ENCODE results near the gene RNASEH1.

RNASEH1 gene

DNA sequence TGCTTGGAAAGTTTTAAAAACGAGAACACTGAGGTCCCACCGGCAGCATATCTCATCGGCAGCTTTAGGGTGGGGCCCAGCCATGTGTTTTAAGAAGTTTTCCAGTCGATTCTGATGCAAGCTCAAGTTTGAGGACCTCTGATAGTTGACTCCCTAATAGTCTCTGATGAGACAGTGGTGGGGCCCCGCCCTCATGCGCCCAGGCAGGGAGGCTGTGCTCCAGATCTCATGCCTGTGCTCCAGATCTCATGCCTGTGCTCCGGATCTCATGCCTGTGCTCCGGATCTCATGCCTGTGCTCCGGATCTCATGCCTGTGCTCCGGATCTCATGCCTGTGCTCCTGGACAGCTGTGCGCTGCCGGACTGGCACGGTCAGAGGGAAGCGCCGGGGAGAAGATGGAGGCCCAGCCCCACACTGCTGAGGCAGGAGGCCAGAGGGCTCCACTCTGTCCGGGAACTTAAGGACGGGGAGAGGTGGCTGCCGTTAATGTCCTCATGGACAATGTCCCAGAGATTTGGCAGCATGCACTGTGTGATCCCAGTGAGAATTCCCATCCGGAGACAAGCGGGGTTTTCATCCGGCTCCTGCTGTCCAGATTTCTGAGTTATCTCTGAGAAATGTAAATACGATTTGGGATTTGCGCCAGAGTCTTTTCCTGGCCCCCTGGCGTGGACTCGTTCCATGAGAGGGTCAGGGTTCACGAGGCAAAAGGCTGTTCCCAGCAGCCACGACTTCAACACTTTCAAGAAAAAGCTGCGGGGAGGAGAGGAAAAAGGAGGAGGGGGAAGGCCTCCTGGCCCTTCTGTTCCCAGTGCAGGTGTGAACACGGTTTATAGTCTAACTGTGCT lies 27.4 kb upstream of the RNASEH1 start:
- H3K9ac ChIP-seq (ENCODE audit: low read depth, low read length, poor library complexity, severe bottlenecking): no peak overlapping the region
- no peak overlapping the region for H2AFZ ChIP-seq (ENCODE audit: low read length)
- peaks cover 5% of the 10 kb centered on the region; the same call in 1 of the 2 replicates for H3F3A ChIP-seq (ENCODE audit: low read depth)
- no peak overlapping the region for H3K4me3 ChIP-seq (ENCODE audit: low read length, poor library complexity, severe bottlenecking)
- H3K27me3 ChIP-seq (ENCODE audit: insufficient read depth, low read length, poor library complexity, severe bottlenecking): no peaks in the 10 kb centered on the region
- peaks cover 30% of the 10 kb centered on the region for H3K79me2 ChIP-seq (ENCODE audit: insufficient read depth, low read length)
- H3K9me3 ChIP-seq (ENCODE audit: insufficient read depth, low read depth, low read length): no peaks in the 10 kb centered on the region
- peaks cover 35% of the 10 kb centered on the region for H4K20me1 ChIP-seq (ENCODE audit: insufficient read depth, low read length, poor library complexity, severe bottlenecking)
- peaks cover 49% of the 10 kb centered on the region; the same call in 1 of the 2 replicates for H3K36me3 ChIP-seq (ENCODE audit: insufficient read depth, low read length)
- no peaks in the 10 kb centered on the region for H3K9me2 ChIP-seq (replicated peaks; ENCODE audit: low read depth, low read length)
- no peak for TF ChIP-seq EZH2phosphoT487 (IDR thresholded peaks at IDR 0.05; ENCODE audit: borderline replicate concordance)
- TF ChIP-seq, protein P1, sequence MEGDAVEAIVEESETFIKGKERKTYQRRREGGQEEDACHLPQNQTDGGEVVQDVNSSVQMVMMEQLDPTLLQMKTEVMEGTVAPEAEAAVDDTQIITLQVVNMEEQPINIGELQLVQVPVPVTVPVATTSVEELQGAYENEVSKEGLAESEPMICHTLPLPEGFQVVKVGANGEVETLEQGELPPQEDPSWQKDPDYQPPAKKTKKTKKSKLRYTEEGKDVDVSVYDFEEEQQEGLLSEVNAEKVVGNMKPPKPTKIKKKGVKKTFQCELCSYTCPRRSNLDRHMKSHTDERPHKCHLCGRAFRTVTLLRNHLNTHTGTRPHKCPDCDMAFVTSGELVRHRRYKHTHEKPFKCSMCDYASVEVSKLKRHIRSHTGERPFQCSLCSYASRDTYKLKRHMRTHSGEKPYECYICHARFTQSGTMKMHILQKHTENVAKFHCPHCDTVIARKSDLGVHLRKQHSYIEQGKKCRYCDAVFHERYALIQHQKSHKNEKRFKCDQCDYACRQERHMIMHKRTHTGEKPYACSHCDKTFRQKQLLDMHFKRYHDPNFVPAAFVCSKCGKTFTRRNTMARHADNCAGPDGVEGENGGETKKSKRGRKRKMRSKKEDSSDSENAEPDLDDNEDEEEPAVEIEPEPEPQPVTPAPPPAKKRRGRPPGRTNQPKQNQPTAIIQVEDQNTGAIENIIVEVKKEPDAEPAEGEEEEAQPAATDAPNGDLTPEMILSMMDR (conservative IDR thresholded peaks at IDR 0.05; ENCODE audit: low read length): no peak
- no peaks in the 10 kb centered on the region for H3K4me1 ChIP-seq (ENCODE audit: insufficient read depth, low read length, poor library complexity, severe bottlenecking)
- no peak overlapping the region for H3K4me2 ChIP-seq (ENCODE audit: low read depth, low read length, poor library complexity, severe bottlenecking)

DNA sequence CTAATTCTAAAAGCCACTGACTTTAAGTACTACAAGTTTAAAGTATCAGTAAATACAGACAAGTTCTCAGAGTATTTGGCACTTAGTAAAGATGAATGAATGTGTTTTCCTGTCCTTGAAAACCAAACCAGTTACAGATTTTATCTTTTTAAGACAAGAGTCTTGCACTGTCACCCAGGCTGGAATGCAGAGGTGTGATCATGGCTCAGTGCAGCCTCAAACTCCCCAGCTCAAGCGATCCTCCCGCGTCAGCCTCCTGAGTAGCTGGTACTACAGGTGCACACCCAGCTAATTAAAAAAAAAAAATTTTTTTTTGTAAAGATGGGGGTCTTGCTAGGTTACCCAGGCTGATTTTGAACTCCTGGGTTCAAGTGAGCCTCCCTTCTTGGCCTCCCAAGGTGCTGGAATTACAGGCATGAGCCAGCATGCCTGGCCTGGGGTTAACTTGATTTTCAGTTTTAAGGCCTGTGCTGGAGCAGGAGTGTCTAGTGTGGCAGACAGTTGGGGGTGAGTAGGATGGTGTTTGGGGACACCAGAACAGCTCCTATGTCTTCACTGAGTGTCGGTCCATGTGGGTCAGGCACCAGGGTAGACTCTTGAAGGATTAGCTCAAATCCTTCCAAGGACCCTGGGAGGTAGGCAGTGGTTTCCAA lies 26.6 kb upstream of the RNASEH1 start:
- Histone ChIP-seq H3K79me2 (ENCODE audit: insufficient read depth, low read length) (peaks cover 38% of the 10 kb centered on the region), H4K20me1 (ENCODE audit: insufficient read depth, low read length, poor library complexity, severe bottlenecking) (peaks cover 43% of the 10 kb centered on the region), H3K4me3 (ENCODE audit: low read length, poor library complexity, severe bottlenecking) (no peak overlapping the region), H3K9me3 (ENCODE audit: insufficient read depth, low read depth, low read length) (no peaks in the 10 kb centered on the region), H3K27me3 (ENCODE audit: insufficient read depth, low read length, poor library complexity, severe bottlenecking) (no peaks in the 10 kb centered on the region), H3K4me2 (ENCODE audit: low read depth, low read length, poor library complexity, severe bottlenecking) (no peak overlapping the region), H3K4me1 (ENCODE audit: insufficient read depth, low read length, poor library complexity, severe bottlenecking) (peaks cover 3% of the 10 kb centered on the region), H3K36me3 (ENCODE audit: insufficient read depth, low read length) (peaks cover 56% of the 10 kb centered on the region; the same call in 1 of the 2 replicates), H3K9me2 (replicated peaks; ENCODE audit: low read depth, low read length) (no peaks in the 10 kb centered on the region), H3F3A (ENCODE audit: low read depth) (peaks cover 5% of the 10 kb centered on the region; the same call in 1 of the 2 replicates), H2AFZ (ENCODE audit: low read length) (no peak overlapping the region), H3K9ac (ENCODE audit: low read depth, low read length, poor library complexity, severe bottlenecking) (no peak overlapping the region)
- TF ChIP-seq, protein P1 (conservative IDR thresholded peaks at IDR 0.05; ENCODE audit: low read length): no peak
- TF ChIP-seq EZH2phosphoT487 (IDR thresholded peaks at IDR 0.05; ENCODE audit: borderline replicate concordance): no peak

DNA sequence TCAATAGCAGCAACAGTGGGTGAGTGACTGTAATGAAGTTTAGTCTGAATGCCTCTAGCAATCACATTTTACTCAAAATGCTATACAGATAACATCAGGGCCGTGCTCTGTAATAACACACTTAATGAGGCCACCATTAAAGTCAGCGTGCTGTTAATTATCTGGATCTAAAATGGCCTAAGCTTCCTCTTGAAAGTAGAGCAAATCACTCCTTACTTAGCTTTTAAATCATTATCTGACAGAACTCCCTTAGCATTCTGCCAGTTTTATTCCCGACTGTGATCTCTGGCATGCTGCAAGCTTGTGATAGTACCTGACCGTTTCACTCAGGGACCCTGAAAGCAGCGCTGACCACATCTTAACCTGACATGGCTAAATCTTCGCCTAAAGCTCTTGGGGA lies 25.9 kb upstream of the RNASEH1 start:
- H2AFZ ChIP-seq (ENCODE audit: low read length): no peak overlapping the region
- no peaks in the 10 kb centered on the region for H3K27me3 ChIP-seq (ENCODE audit: insufficient read depth, low read length, poor library complexity, severe bottlenecking)
- peaks cover 59% of the 10 kb centered on the region for H3K36me3 ChIP-seq (ENCODE audit: insufficient read depth, low read length)
- peaks cover 5% of the 10 kb centered on the region; the same call in 1 of the 2 replicates for H3F3A ChIP-seq (ENCODE audit: low read depth)
- no peak overlapping the region for H3K4me2 ChIP-seq (ENCODE audit: low read depth, low read length, poor library complexity, severe bottlenecking)
- peaks cover 45% of the 10 kb centered on the region for H3K79me2 ChIP-seq (ENCODE audit: insufficient read depth, low read length)
- no peak overlapping the region for H3K4me3 ChIP-seq (ENCODE audit: low read length, poor library complexity, severe bottlenecking)
- no peak overlapping the region for H3K9ac ChIP-seq (ENCODE audit: low read depth, low read length, poor library complexity, severe bottlenecking)
- peaks cover 49% of the 10 kb centered on the region for H4K20me1 ChIP-seq (ENCODE audit: insufficient read depth, low read length, poor library complexity, severe bottlenecking)
- H3K4me1 ChIP-seq (ENCODE audit: insufficient read depth, low read length, poor library complexity, severe bottlenecking): peaks cover 9% of the 10 kb centered on the region
- no peaks in the 10 kb centered on the region for H3K9me2 ChIP-seq (replicated peaks; ENCODE audit: low read depth, low read length)
- no peak for TF ChIP-seq EZH2phosphoT487 (IDR thresholded peaks at IDR 0.05; ENCODE audit: borderline replicate concordance)
- TF ChIP-seq, protein P1 (conservative IDR thresholded peaks at IDR 0.05; ENCODE audit: low read length): no peak
- H3K9me3 ChIP-seq (ENCODE audit: insufficient read depth, low read depth, low read length): no peaks in the 10 kb centered on the region

All from Loucy (cell line).